ENCODE data around the gene DLGAP1. TPM values are rescaled to one million over a fixed set of nuclear protein-coding genes. Genes with fewer than 3 reads are reported as not detected.

DLGAP1 gene
- polyA plus RNA-seq, 4 donors: 0.22 to 0.47 TPM; not detected in 2

- FAIRE-seq: no peak
- Histone ChIP-seq H3K4me3 (ENCODE audit: low read depth in 1 of 3, low read length in 3 of 3) (no peak overlapping the region), H3K27ac (ENCODE audit: low read depth in 1 of 3, low read length in 2 of 3) (peak overlapping the region in 1 of 3 donors; percentile 13), H3K4me1 (ENCODE audit: control insufficient read depth in 3 of 3, insufficient read depth in 2 of 3, low read depth in 1 of 3, low read length in 2 of 3) (peaks cover 0 to 20% (median 0%) of the 10 kb centered on the region in 3 donors), H3K9me3 (ENCODE audit: control insufficient read depth in 2 of 2, insufficient read depth in 1 of 2, low read depth in 1 of 2, low read length in 1 of 2) (peaks cover 0 to 15% of the 10 kb centered on the region in 2 donors), H3K36me3 (ENCODE audit: control insufficient read depth in 3 of 3, insufficient read depth in 2 of 3, low read depth in 1 of 3, low read length in 3 of 3) (no peaks in the 10 kb centered on the region), H3K27me3 (ENCODE audit: control insufficient read depth in 3 of 3, insufficient read depth in 3 of 3, low read length in 3 of 3) (no peaks in the 10 kb centered on the region)
- 57 to 68% (median 59%) methylated on average over 4 of the region's 4 CpGs for WGBS, 3 donors
- DNase-seq: peak in 1 of 2 donors; percentile 11
Observed at GRCh38 chr18:3660739-3661515, 794.2 kb downstream of the DLGAP1 start.

GRCh38 chr18:3658529-3658928, 796.6 kb downstream of the DLGAP1 start:
- H3K4me1 ChIP-seq (ENCODE audit: control insufficient read depth in 3 of 3, insufficient read depth in 2 of 3, low read depth in 1 of 3, low read length in 2 of 3): peaks cover 4 to 25% (median 4%) of the 10 kb centered on the region in 3 donors
- 81 to 88% (median 85%) methylated on average over 1 of the region's 1 CpG for WGBS, 3 donors
- H3K36me3 ChIP-seq (ENCODE audit: control insufficient read depth in 3 of 3, insufficient read depth in 2 of 3, low read depth in 1 of 3, low read length in 3 of 3): no peaks in the 10 kb centered on the region
- no peak overlapping the region for H3K27ac ChIP-seq (ENCODE audit: low read depth in 1 of 3, low read length in 2 of 3)
- peaks cover 0 to 6% of the 10 kb centered on the region in 2 donors for H3K9me3 ChIP-seq (ENCODE audit: control insufficient read depth in 2 of 2, insufficient read depth in 1 of 2, low read depth in 1 of 2, low read length in 1 of 2)
- H3K27me3 ChIP-seq (ENCODE audit: control insufficient read depth in 3 of 3, insufficient read depth in 3 of 3, low read length in 3 of 3): no peaks in the 10 kb centered on the region
- no peak overlapping the region for H3K4me3 ChIP-seq (ENCODE audit: low read depth in 1 of 3, low read length in 3 of 3)
- DNase-seq: no peak
- peak; percentile 30 for FAIRE-seq

GRCh38 chr18:3655254-3656050, 799.7 kb downstream of the DLGAP1 start:
- peak overlapping the region; percentile 18 to 75 (median 46) for H3K27ac ChIP-seq (ENCODE audit: low read depth in 1 of 3, low read length in 2 of 3)
- H3K36me3 ChIP-seq (ENCODE audit: control insufficient read depth in 3 of 3, insufficient read depth in 2 of 3, low read depth in 1 of 3, low read length in 3 of 3): no peaks in the 10 kb centered on the region
- FAIRE-seq: no peak
- peak; percentile 44 to 48 for DNase-seq
- WGBS, 3 donors: 27 to 63% (median 50%) methylated on average over 15 of the region's 15 CpGs
- H3K9me3 ChIP-seq (ENCODE audit: control insufficient read depth in 2 of 2, insufficient read depth in 1 of 2, low read depth in 1 of 2, low read length in 1 of 2): no peaks in the 10 kb centered on the region
- peaks cover 4 to 33% (median 9%) of the 10 kb centered on the region in 3 donors for H3K4me1 ChIP-seq (ENCODE audit: control insufficient read depth in 3 of 3, insufficient read depth in 2 of 3, low read depth in 1 of 3, low read length in 2 of 3)
- H3K27me3 ChIP-seq (ENCODE audit: control insufficient read depth in 3 of 3, insufficient read depth in 3 of 3, low read length in 3 of 3): no peaks in the 10 kb centered on the region
- H3K4me3 ChIP-seq (ENCODE audit: low read depth in 1 of 3, low read length in 3 of 3): no peak overlapping the region

GRCh38 chr18:3654442-3655253, 800.5 kb downstream of the DLGAP1 start:
- peak overlapping the region in 2 of 3 donors; percentile 46 to 71 for H3K27ac ChIP-seq (ENCODE audit: low read depth in 1 of 3, low read length in 2 of 3)
- H3K9me3 ChIP-seq (ENCODE audit: control insufficient read depth in 2 of 2, insufficient read depth in 1 of 2, low read depth in 1 of 2, low read length in 1 of 2): no peaks in the 10 kb centered on the region
- FAIRE-seq (no peak), DNase-seq (peak; percentile 46 to 59)
- H3K4me3 ChIP-seq (ENCODE audit: low read depth in 1 of 3, low read length in 3 of 3): no peak overlapping the region
- H3K4me1 ChIP-seq (ENCODE audit: control insufficient read depth in 3 of 3, insufficient read depth in 2 of 3, low read depth in 1 of 3, low read length in 2 of 3): peaks cover 4 to 33% (median 9%) of the 10 kb centered on the region in 3 donors
- no peaks in the 10 kb centered on the region for H3K36me3 ChIP-seq (ENCODE audit: control insufficient read depth in 3 of 3, insufficient read depth in 2 of 3, low read depth in 1 of 3, low read length in 3 of 3)
- WGBS, 3 donors: 23 to 62% (median 42%) methylated on average over 11 of the region's 11 CpGs
- no peaks in the 10 kb centered on the region for H3K27me3 ChIP-seq (ENCODE audit: control insufficient read depth in 3 of 3, insufficient read depth in 3 of 3, low read length in 3 of 3)

DNA sequence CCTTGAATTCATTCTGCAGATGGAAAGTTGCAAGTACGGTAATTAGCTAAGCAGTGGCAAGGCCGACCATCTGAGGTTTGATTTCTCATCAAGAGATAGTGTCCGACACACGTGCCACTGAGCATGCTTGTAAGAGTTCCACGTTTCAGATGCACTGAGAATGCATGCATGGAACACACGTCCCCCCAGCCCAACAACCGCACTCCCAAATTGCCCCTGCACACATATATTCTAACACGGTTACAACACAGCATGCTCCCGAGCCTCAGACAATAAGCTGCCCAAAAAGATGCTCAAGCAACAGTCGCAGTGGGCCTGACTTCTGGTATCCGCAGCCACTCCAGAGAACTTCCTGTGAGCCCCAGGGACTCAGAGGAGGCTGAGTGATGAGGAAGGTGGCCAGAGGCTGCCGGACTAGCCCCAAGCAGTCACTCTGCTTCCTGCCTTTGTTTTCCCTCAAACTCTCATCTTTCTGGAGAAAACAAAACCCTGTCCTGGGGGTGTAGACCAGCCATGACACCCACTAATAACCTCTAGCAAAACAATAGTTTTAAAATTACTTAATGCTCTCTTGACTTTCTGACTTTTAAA, 801.2 kb downstream of the DLGAP1 start:
- Histone ChIP-seq H3K4me1 (ENCODE audit: control insufficient read depth in 3 of 3, insufficient read depth in 2 of 3, low read depth in 1 of 3, low read length in 2 of 3) (peaks cover 4 to 33% (median 9%) of the 10 kb centered on the region in 3 donors), H3K9me3 (ENCODE audit: control insufficient read depth in 2 of 2, insufficient read depth in 1 of 2, low read depth in 1 of 2, low read length in 1 of 2) (no peaks in the 10 kb centered on the region), H3K4me3 (ENCODE audit: low read depth in 1 of 3, low read length in 3 of 3) (no peak overlapping the region), H3K27ac (ENCODE audit: low read depth in 1 of 3, low read length in 2 of 3) (peak overlapping the region in 1 of 3 donors; percentile 32), H3K36me3 (ENCODE audit: control insufficient read depth in 3 of 3, insufficient read depth in 2 of 3, low read depth in 1 of 3, low read length in 3 of 3) (no peaks in the 10 kb centered on the region), H3K27me3 (ENCODE audit: control insufficient read depth in 3 of 3, insufficient read depth in 3 of 3, low read length in 3 of 3) (no peaks in the 10 kb centered on the region)
- 18 to 71% (median 42%) methylated on average over 12 of the region's 12 CpGs for WGBS, 3 donors
- peak in 1 of 2 donors; percentile 16 for DNase-seq
- FAIRE-seq: no peak

DNA sequence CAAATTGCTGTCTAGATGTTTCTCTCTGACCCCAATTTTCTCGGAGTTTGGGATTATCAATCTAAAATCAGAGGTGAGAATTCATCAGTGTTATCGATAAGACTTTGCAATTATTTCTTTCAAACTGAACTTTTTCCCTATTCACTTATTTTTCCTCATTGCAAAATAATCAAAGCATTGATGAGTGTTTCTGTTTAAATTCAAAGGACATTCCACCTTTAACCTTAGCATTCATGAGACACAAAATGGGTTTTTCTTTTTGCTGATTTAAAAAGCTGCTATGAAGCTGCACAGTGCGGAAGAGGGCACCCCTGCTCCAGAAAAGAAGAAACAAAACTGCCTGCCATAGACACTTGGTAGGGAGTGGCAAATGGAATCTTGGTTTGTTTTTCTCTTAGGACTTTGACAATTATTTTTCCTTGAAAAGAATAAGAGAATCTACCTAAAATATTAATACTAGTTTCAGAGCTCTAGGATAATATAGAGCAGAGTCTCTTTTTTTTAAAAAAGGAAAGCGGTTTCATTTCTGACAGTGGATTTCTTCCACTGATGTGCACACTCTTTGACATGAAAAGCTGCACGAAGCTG, 801.8 kb downstream of the DLGAP1 start:
- Histone ChIP-seq H3K9me3 (ENCODE audit: control insufficient read depth in 2 of 2, insufficient read depth in 1 of 2, low read depth in 1 of 2, low read length in 1 of 2) (no peaks in the 10 kb centered on the region), H3K36me3 (ENCODE audit: control insufficient read depth in 3 of 3, insufficient read depth in 2 of 3, low read depth in 1 of 3, low read length in 3 of 3) (no peaks in the 10 kb centered on the region), H3K4me3 (ENCODE audit: low read depth in 1 of 3, low read length in 3 of 3) (no peak overlapping the region), H3K27ac (ENCODE audit: low read depth in 1 of 3, low read length in 2 of 3) (peak overlapping the region in 1 of 3 donors; percentile 79), H3K4me1 (ENCODE audit: control insufficient read depth in 3 of 3, insufficient read depth in 2 of 3, low read depth in 1 of 3, low read length in 2 of 3) (peaks cover 4 to 33% (median 9%) of the 10 kb centered on the region in 3 donors), H3K27me3 (ENCODE audit: control insufficient read depth in 3 of 3, insufficient read depth in 3 of 3, low read length in 3 of 3) (no peaks in the 10 kb centered on the region)
- DNase-seq (no peak), FAIRE-seq (no peak)
- 24 to 70% (median 55%) methylated on average over 5 of the region's 5 CpGs for WGBS, 3 donors

GRCh38 chr18:3652380-3653262, 802.5 kb downstream of the DLGAP1 start:
- Histone ChIP-seq H3K27ac (ENCODE audit: low read depth in 1 of 3, low read length in 2 of 3) (peak overlapping the region; percentile 10 to 92 (median 82)), H3K4me3 (ENCODE audit: low read depth in 1 of 3, low read length in 3 of 3) (no peak overlapping the region), H3K9me3 (ENCODE audit: control insufficient read depth in 2 of 2, insufficient read depth in 1 of 2, low read depth in 1 of 2, low read length in 1 of 2) (no peaks in the 10 kb centered on the region), H3K27me3 (ENCODE audit: control insufficient read depth in 3 of 3, insufficient read depth in 3 of 3, low read length in 3 of 3) (no peaks in the 10 kb centered on the region), H3K4me1 (ENCODE audit: control insufficient read depth in 3 of 3, insufficient read depth in 2 of 3, low read depth in 1 of 3, low read length in 2 of 3) (peaks cover 4 to 33% (median 9%) of the 10 kb centered on the region in 3 donors), H3K36me3 (ENCODE audit: control insufficient read depth in 3 of 3, insufficient read depth in 2 of 3, low read depth in 1 of 3, low read length in 3 of 3) (no peaks in the 10 kb centered on the region)
- DNase-seq: peak; percentile 84 to 96
- FAIRE-seq: no peak
- WGBS, 3 donors: 24 to 63% (median 44%) methylated on average over 13 of the region's 13 CpGs
